OCI-LY7 (cell line): ENCODE results near the gene COL5A1. TPM values are rescaled to one million over a fixed set of nuclear protein-coding genes. Genes with fewer than 3 reads are reported as not detected.

ENCODE experiments used
- BruUV-seq: library from RNA; stranded (reverse); fragments of 400-500 nt; replicated peaks from 2 replicates; lab custom pipeline; 2021; lab: Mats Ljungman, UMichigan
- CTCF ChIA-PET: fragments of 300-600 bp; sonication (Branson Sonifier 250); formaldehyde crosslinking; loops from one replicate; lab custom pipeline; 2022; ENCODE audit warnings: antibody characterized with exemption; ENCODE audit not compliant: unreplicated experiment; lab: Charles Lee
- POLR2A ChIA-PET: fragments of 300-600 bp; sonication (Branson Sonifier 250); formaldehyde crosslinking; loops from one replicate; lab custom pipeline; 2022; ENCODE audit warnings: antibody characterized with exemption; lab: Charles Lee
- DNase-seq: peaks from one replicate; pipeline ENCODE4 v3.0.0-alpha.2; 2015; ENCODE audit warnings: low spot score
- H2AFZ ChIP-seq: fragments of 200-600 bp; sonication (generic), shearing (Covaris generic); 2 replicates; pipeline ENCODE4 v1.6.1; 2014; ENCODE audit warnings: mild to moderate bottlenecking, antibody characterized with exemption, low read length, moderate library complexity
- H3K27ac ChIP-seq: fragments of 200-600 bp; sonication (generic); 2 replicates; pipeline ENCODE4 v1.5.1; 2014; ENCODE audit warnings: mixed run types, low read depth, mild to moderate bottlenecking, moderate library complexity, low read length, inconsistent platforms; ENCODE audit not compliant: poor library complexity, severe bottlenecking
- H3K36me3 ChIP-seq: fragments of 200-600 bp; sonication (generic); 2 replicates; pipeline ENCODE4 v1.6.1; 2014; ENCODE audit warnings: mild to moderate bottlenecking, antibody characterized with exemption, low read length, moderate library complexity, mixed read lengths; ENCODE audit not compliant: insufficient read depth
- H3K4me1 ChIP-seq: fragments of 200-600 bp; sonication (generic); 2 replicates; pipeline ENCODE4 v1.5.1; 2014; ENCODE audit warnings: mild to moderate bottlenecking, low read length; ENCODE audit not compliant: insufficient read depth, poor library complexity, severe bottlenecking
- H3K4me2 ChIP-seq: fragments of 200-600 bp; sonication (generic); 2 replicates; pipeline ENCODE4 v1.6.1; 2014; ENCODE audit warnings: mild to moderate bottlenecking, low read length
- H3K4me3 ChIP-seq: fragments of 200-600 bp; sonication (generic); 2 replicates; pipeline ENCODE4 v1.5.1; 2014; ENCODE audit warnings: mild to moderate bottlenecking, low read depth, low read length; ENCODE audit not compliant: poor library complexity, severe bottlenecking
- H3K79me2 ChIP-seq: fragments of 200-600 bp; sonication (generic); 2 replicates; pipeline ENCODE4 v1.6.1; 2016; ENCODE audit warnings: low read depth, mild to moderate bottlenecking, low read length, moderate library complexity, mixed read lengths; ENCODE audit not compliant: insufficient read depth
- H3K9me2 ChIP-seq: fragments of 200-600 bp; sonication (generic); 2 replicates; pipeline ENCODE4 v1.6.1; 2016; ENCODE audit warnings: mild to moderate bottlenecking, low read length, mixed read lengths; ENCODE audit not compliant: insufficient read depth
- H3K9me3 ChIP-seq: fragments of 200-600 bp; sonication (generic); 2 replicates; pipeline ENCODE4 v1.6.1; 2014; ENCODE audit warnings: mild to moderate bottlenecking, mixed run types, low read length, mixed read lengths
- H4K20me1 ChIP-seq: fragments of 200-600 bp; sonication (generic); 2 replicates; pipeline ENCODE4 v1.6.1; 2014; ENCODE audit warnings: mild to moderate bottlenecking, antibody characterized with exemption, low read length, moderate library complexity, mixed read lengths; ENCODE audit not compliant: insufficient read depth
- CTCF ChIP-seq: fragments of 200-600 bp; sonication (generic); conservative IDR thresholded peaks from 2 replicates; pipeline ENCODE4 v1.5.1; 2014; ENCODE audit warnings: mild to moderate bottlenecking, antibody characterized with exemption, low read length, moderate library complexity, mixed read lengths
- EZH2phosphoT487 ChIP-seq: fragments of 200-600 bp; sonication (generic); IDR thresholded peaks from 2 replicates; pipeline ENCODE4 v1.6.1; 2018; ENCODE audit warnings: low read depth, borderline replicate concordance, mild to moderate bottlenecking, mixed run types, antibody characterized with exemption, low read length, moderate library complexity, mixed read lengths
- intact Hi-C: fragments of 100-400 bp; cut with micrococcal nuclease; formaldehyde crosslinking; loops from one replicate; pipeline ENCODE4 v1.10.0; 2022; ENCODE audit not compliant: unreplicated experiment
- total RNA-seq, 2 experiments: library from RNA; depleted of rRNA in 1 of 2; stranded (reverse); fragments of >200 nt in 1 of 2; shearing (Covaris generic) in 1 of 2; gene quantifications; 2 replicates each; pipeline ENCODE4 v1.2.3, GENCODE V29; 2014 to 2022

The COL5A1 gene
- total RNA-seq, 2 experiments from 2014 or later = 12.2 to 28.6 TPM

- no peak overlapping the region for H3K27ac ChIP-seq
- no TSS peak for BruUV-seq
- ChIA-PET POLR2A (no interaction called here), CTCF (interaction anchor here (0.7 kb wide), 1 partner anchor 660 kb away, joined by 22 read pairs; no protein-coding TSS in a partner anchor)
- no peaks in the 10 kb centered on the region for H3K79me2 ChIP-seq
- no peaks in the 10 kb centered on the region for H4K20me1 ChIP-seq
- H2AFZ ChIP-seq = no peak overlapping the region
- no peak for DNase-seq
- intact Hi-C loops = no loop called here
- no peak overlapping the region for H3K4me3 ChIP-seq
- H3K9me3 ChIP-seq = no peaks in the 10 kb centered on the region
- TF ChIP-seq EZH2phosphoT487 (no peak), CTCF (no peak)
- H3K4me2 ChIP-seq = no peak overlapping the region
- H3K36me3 ChIP-seq = no peaks in the 10 kb centered on the region
- no peaks in the 10 kb centered on the region for H3K4me1 ChIP-seq
- no peaks in the 10 kb centered on the region for H3K9me2 ChIP-seq
Observed at GRCh38 chr9:134733480-134734232, 92.1 kb downstream of the COL5A1 start.

- Histone ChIP-seq H3K4me3 (no peak overlapping the region), H3K79me2 (no peaks in the 10 kb centered on the region), H3K4me2 (no peak overlapping the region), H2AFZ (no peak overlapping the region), H3K9me3 (no peaks in the 10 kb centered on the region), H3K9me2 (no peaks in the 10 kb centered on the region), H3K36me3 (no peaks in the 10 kb centered on the region), H3K27ac (no peak overlapping the region), H3K4me1 (no peaks in the 10 kb centered on the region), H4K20me1 (no peaks in the 10 kb centered on the region)
- DNase-seq = no peak
- BruUV-seq = no TSS peak
- intact Hi-C loops = no loop called here
- POLR2A ChIA-PET = no interaction called here
- CTCF ChIA-PET = no interaction called here
- TF ChIP-seq CTCF = no peak
- TF ChIP-seq EZH2phosphoT487 = no peak
Observed at GRCh38 chr9:134734270-134734669, 92.7 kb downstream of the COL5A1 start.

DNA sequence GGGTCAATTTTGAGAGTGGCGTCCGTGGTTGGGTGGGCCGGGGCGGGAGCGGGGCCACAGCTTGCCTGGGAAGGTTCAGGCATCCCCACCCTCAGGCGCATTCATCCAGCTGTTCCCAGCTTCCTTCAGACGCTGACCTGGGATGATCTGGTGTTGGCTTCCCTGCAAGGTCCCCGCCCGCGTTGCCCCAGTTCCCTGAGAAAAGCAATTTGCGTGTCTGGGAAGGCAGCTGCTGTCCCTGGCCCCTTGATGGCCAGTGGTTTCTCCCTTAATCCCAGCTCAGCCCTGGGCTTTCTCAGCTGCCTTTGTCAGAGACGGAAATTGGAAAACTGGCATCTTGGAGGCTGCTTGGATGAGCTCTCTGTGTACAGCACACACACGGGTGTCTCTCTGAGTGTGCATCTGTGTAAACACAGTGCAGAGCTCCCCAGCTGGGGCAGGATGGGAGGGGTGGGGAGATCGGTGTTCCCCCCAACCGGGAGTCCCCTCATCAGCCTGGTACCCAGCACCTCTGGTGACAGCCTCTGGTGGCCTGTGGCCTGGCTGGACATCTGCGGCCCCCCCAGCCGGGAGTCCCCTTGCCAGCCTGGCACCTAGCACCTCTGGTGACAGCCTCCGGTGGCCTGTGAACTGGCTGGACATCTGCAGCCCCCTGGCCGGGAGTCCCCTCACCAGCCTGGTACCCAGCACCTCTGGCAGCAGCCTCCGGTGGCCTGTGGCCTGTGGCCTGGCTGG, 94.0 kb downstream of the COL5A1 start:
- intact Hi-C loops = loop anchor here (5.0 kb wide), 1 partner anchor 38 kb away; no protein-coding TSS in a partner anchor
- H3K4me2 ChIP-seq = no peak overlapping the region
- DNase-seq = no peak
- no peaks in the 10 kb centered on the region for H3K79me2 ChIP-seq
- H4K20me1 ChIP-seq = no peaks in the 10 kb centered on the region
- H3K4me3 ChIP-seq = no peak overlapping the region
- BruUV-seq = no TSS peak
- H3K27ac ChIP-seq = no peak overlapping the region
- ChIA-PET POLR2A (no interaction called here), CTCF (no interaction called here)
- H3K9me3 ChIP-seq = no peaks in the 10 kb centered on the region
- TF ChIP-seq EZH2phosphoT487 (no peak), CTCF (no peak)
- no peaks in the 10 kb centered on the region for H3K4me1 ChIP-seq
- no peaks in the 10 kb centered on the region for H3K36me3 ChIP-seq
- H3K9me2 ChIP-seq = no peaks in the 10 kb centered on the region
- no peak overlapping the region for H2AFZ ChIP-seq
